Mesothelial cell of epicardium (in vitro differentiated cells): ENCODE results near the gene TMUB1. TPM values are rescaled to one million over a fixed set of nuclear protein-coding genes. Genes with fewer than 3 reads are reported as not detected.

ENCODE experiments used
- DNase-seq, 2 experiments: peaks; one replicate each; pipeline ENCODE4 v3.0.0; 2021; ENCODE audit warnings: low spot score in 2 of 2; ENCODE audit not compliant: unreplicated experiment in 2 of 2
- H3K27ac Mint-ChIP-seq: 2 replicates; pipeline ENCODE4 v1.8.0; 2021; ENCODE audit warnings: mixed read lengths
- H3K27me3 Mint-ChIP-seq: 2 replicates; pipeline ENCODE4 v1.8.0; 2021; ENCODE audit warnings: low read depth, mixed read lengths
- H3K36me3 Mint-ChIP-seq: 2 replicates; pipeline ENCODE4 v1.8.0; 2021; ENCODE audit warnings: mixed read lengths
- H3K4me1 Mint-ChIP-seq: 2 replicates; pipeline ENCODE4 v1.8.0; 2021; ENCODE audit warnings: mixed read lengths
- H3K4me3 Mint-ChIP-seq: 2 replicates; pipeline ENCODE4 v1.8.0; 2021; ENCODE audit warnings: mild to moderate bottlenecking, moderate library complexity, mixed read lengths
- H3K9me3 Mint-ChIP-seq: 2 replicates; pipeline ENCODE4 v1.8.0; 2021; ENCODE audit warnings: mixed read lengths
- CTCF ChIP-seq: fragments of 200-600 bp; sonication (generic); IDR thresholded peaks from one replicate; pipeline ENCODE4 v1.5.0; 2021; ENCODE audit warnings: antibody characterized with exemption; ENCODE audit not compliant: unreplicated experiment
- total RNA-seq: library from RNA; stranded (reverse); gene quantifications from 3 replicates; pipeline ENCODE4 v1.2.1, GENCODE V29; 2021

The TMUB1 gene
- total RNA-seq, 1 donor from 2014 or later: 34.7 TPM

DNA sequence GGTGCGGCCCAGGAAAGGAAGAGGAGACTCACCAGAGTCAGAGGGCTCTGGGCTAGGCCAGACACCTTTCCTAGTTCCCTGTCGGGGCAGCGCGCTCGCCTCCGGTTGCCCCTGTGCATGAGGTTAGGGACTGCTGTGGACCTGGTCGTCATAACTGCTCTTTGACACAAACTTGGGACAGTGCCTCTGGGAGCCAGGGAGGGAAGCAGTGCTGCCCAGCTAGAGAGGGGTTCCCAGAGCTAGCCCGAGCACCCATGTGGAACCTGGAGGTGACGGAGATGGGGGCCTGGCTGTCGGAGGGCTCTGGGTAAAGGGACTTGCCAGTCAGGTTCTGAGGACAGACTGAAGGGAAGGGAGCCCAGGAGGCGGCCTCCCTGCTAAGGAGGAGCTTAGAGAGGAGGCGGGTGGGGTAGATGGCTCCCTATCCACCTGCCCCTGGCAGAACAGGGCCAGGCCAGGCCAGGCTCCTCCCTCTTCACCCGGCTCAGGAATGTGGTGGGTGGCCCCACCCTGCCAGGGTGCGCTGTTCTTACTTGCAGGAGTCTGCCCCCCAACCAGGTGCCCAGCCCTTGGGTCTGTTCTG is 32.6 kb upstream of the TMUB1 start:
- DNase-seq: peak in 1 of 2 experiments; percentile 59
- no peaks in the 10 kb centered on the region for H3K9me3 Mint-ChIP-seq
- peaks cover 14% of the 10 kb centered on the region for H3K36me3 Mint-ChIP-seq
- peak overlapping the region; percentile 78 for H3K4me3 Mint-ChIP-seq
- H3K4me1 Mint-ChIP-seq: peaks cover 26% of the 10 kb centered on the region
- no peaks in the 10 kb centered on the region for H3K27me3 Mint-ChIP-seq
- H3K27ac Mint-ChIP-seq: peak overlapping the region; percentile 83
- TF ChIP-seq CTCF: no peak

DNA sequence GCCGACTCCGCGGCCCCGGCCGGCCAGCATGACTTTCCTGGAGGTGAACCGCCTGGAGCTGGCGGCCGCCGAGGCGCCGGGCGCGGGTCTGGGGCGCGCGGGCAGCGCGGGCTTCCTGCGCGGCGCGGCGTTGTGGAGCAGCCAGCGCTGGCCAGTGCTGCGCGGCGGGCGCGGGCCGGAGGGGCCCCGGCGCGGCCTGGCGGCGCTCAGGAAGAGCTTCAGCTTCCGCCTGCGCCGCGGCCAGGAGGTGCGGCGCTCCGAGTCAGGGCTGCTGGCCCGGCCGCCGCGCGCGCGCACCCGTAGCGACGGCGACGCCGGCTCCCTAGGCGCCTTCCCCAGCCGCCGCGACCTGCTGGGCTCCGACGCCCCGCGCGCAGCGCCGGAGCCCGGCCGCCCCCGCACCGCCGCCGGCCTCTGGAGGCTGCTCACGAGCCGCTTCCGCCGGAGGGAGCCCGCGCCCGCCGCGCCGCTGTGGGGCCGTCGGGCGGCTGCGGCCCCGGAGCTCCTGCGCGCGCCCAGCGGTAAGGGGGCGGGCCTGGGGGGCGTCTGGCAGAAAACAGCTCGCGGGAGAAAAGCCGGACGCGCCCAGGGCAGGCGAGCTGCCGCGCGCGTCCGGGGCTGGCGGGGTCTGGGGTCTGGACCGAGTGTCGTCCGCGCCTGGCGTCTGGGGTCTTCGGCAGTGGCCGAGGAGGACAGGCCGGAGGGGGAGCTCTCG is 32.0 kb upstream of the TMUB1 start:
- H3K4me3 Mint-ChIP-seq: peak overlapping the region; percentile 78
- H3K9me3 Mint-ChIP-seq: no peaks in the 10 kb centered on the region
- TF ChIP-seq CTCF: no peak
- peaks cover 28% of the 10 kb centered on the region for H3K4me1 Mint-ChIP-seq
- H3K27ac Mint-ChIP-seq: peak overlapping the region; percentile 83
- DNase-seq: peak in 1 of 2 experiments; percentile 59
- no peaks in the 10 kb centered on the region for H3K27me3 Mint-ChIP-seq
- H3K36me3 Mint-ChIP-seq: peaks cover 8% of the 10 kb centered on the region

DNA sequence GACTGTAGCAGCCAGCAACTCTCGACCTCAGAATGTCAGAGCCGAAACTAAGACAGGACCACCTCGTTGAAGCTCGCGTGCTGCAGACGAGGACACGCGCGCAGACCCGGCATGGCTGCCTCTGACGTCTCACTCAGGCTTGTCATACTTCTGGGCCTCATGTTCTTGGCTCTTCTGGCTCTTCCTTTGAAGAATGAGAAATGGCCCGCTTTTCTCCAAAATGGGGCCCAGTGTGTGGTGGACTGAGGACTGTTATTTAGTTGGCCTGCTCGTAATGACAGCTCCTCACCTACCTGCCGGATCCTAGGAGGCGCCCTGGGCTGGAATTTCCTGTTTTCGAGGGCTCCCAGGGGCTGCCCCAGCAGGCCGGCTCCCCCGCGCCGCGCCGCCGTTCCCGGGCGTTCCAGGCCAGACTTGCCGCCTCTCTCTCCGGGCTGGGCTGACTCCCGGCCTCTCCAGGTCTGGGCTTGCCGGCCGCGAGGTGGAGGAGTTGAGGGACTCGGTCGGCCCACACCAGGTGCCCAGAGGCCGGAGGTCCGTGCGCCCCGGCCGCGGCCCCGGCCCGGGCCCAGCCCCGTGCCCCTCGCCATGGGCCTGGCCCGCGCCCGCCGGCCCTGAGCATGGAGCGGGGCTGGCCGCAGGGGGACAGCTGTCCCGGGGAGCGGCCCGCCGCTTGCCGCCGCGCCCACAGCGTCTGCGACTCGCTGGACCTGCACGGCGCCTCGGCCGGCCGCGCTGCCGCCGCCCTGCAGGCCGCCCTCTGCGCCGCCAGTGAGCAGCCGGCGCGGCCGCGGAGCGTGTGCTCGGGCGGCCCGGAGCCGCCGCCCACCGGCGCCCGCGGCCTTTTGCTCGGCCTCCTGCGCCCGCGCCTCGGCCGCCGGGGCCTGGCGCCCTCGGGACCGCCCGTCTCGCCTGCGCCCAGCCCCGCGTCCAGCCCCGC is 31.1 kb upstream of the TMUB1 start:
- Mint-ChIP-seq H3K9me3 (no peaks in the 10 kb centered on the region), H3K4me1 (peaks cover 28% of the 10 kb centered on the region), H3K27ac (peak overlapping the region; percentile 95)

GRCh38 chr7:151113344-151114150 is 30.3 kb upstream of the TMUB1 start:
- peak overlapping the region; percentile 95 for H3K27ac Mint-ChIP-seq
- H3K4me1 Mint-ChIP-seq: peaks cover 28% of the 10 kb centered on the region
- no peaks in the 10 kb centered on the region for H3K27me3 Mint-ChIP-seq
- no peaks in the 10 kb centered on the region for H3K9me3 Mint-ChIP-seq
- H3K4me3 Mint-ChIP-seq: peak overlapping the region; percentile 63
- no peak for TF ChIP-seq CTCF
- DNase-seq: peak in 1 of 2 experiments; percentile 49
- peaks cover under 1% of the 10 kb centered on the region for H3K36me3 Mint-ChIP-seq

More for the DNA sequence above, 31.1 kb upstream of the TMUB1 start:
- Mint-ChIP-seq H3K36me3 (peaks cover 7% of the 10 kb centered on the region), H3K27me3 (no peaks in the 10 kb centered on the region), H3K4me3 (peak overlapping the region; percentile 63)
- peak in 1 of 2 experiments; percentile 76 for DNase-seq
- no peak for TF ChIP-seq CTCF
